Activated CD8-positive, alpha-beta T cell treated with anti-CD3 and anti-CD28 coated beads, Interleukin-2, amount 10 ng/mL, durations not matched to agents 7 days and 5 days (primary cell): Measurements from ENCODE around the gene IL20RA. TPM values are rescaled to one million over a fixed set of nuclear protein-coding genes. Genes with fewer than 3 reads are reported as not detected.

Experiments
- ATAC-seq: fragments of 150-1000 bp; cut with Tn5 transposase; one replicate; pipeline ENCODE4 v1.10.0; 2021; ENCODE audit warnings: moderate library complexity
- CTCF ChIA-PET: fragments of 350-600 bp; sonication (Branson Sonifier 250); formaldehyde crosslinking; loops from one replicate; lab custom pipeline; 2021; ENCODE audit warnings: antibody characterized with exemption; lab: Charles Lee
- POLR2A ChIA-PET: fragments of 350-600 bp; sonication (Branson Sonifier 250); formaldehyde crosslinking; loops from one replicate; lab custom pipeline; 2021; ENCODE audit warnings: antibody characterized with exemption; lab: Charles Lee
- DNase-seq: peaks from one replicate; pipeline ENCODE4 v3.0.0-alpha.2; 2020
- H3K27ac Mint-ChIP-seq: one replicate; pipeline ENCODE4 v1.8.0; 2021; ENCODE audit warnings: mild to moderate bottlenecking, mixed read lengths
- H3K27me3 Mint-ChIP-seq: one replicate; pipeline ENCODE4 v1.8.0; 2021; ENCODE audit warnings: low read depth, mixed read lengths
- H3K36me3 Mint-ChIP-seq: one replicate; pipeline ENCODE4 v1.8.0; 2021; ENCODE audit warnings: low read depth, mixed read lengths
- H3K4me1 Mint-ChIP-seq: one replicate; pipeline ENCODE4 v1.8.0; 2021; ENCODE audit warnings: low read depth, mixed read lengths
- H3K4me3 Mint-ChIP-seq: one replicate; pipeline ENCODE4 v1.8.0; 2021; ENCODE audit warnings: mild to moderate bottlenecking, mixed read lengths
- H3K9me3 Mint-ChIP-seq: one replicate; pipeline ENCODE4 v1.8.0; 2022; ENCODE audit warnings: mixed read lengths; ENCODE audit not compliant: insufficient read depth
- total RNA-seq, 2 experiments: library from RNA; stranded (reverse); gene quantifications; one replicate each; pipeline ENCODE4 v1.2.3, GENCODE V29; 2021

The IL20RA gene
- total RNA-seq, 2 experiments from 2014 or later: not detected

GRCh38 chr6:137000825-137001224 is 43.9 kb downstream of the IL20RA start:
- peaks cover 55% of the 10 kb centered on the region for H3K27me3 Mint-ChIP-seq
- POLR2A ChIA-PET: no interaction called here
- H3K36me3 Mint-ChIP-seq: no peaks in the 10 kb centered on the region
- no peaks in the 10 kb centered on the region for H3K9me3 Mint-ChIP-seq
- CTCF ChIA-PET: no interaction called here
- DNase-seq: no peak
- no peak for ATAC-seq
- H3K4me3 Mint-ChIP-seq: no peak overlapping the region
- no peak overlapping the region for H3K27ac Mint-ChIP-seq
- H3K4me1 Mint-ChIP-seq: no peaks in the 10 kb centered on the region

GRCh38 chr6:136995521-136995920 is 49.2 kb downstream of the IL20RA start:
- Mint-ChIP-seq H3K27ac (no peak overlapping the region), H3K9me3 (no peaks in the 10 kb centered on the region), H3K4me3 (no peak overlapping the region), H3K36me3 (no peaks in the 10 kb centered on the region), H3K27me3 (peaks cover 54% of the 10 kb centered on the region), H3K4me1 (no peaks in the 10 kb centered on the region)
- ATAC-seq (no peak), DNase-seq (no peak)
- CTCF ChIA-PET: no interaction called here
- POLR2A ChIA-PET: no interaction called here

GRCh38 chr6:136994782-136995181 is 50.0 kb downstream of the IL20RA start:
- DNase-seq: no peak
- Mint-ChIP-seq H3K4me3 (no peak overlapping the region), H3K36me3 (no peaks in the 10 kb centered on the region), H3K27me3 (peaks cover 55% of the 10 kb centered on the region), H3K9me3 (no peaks in the 10 kb centered on the region), H3K4me1 (no peaks in the 10 kb centered on the region), H3K27ac (no peak overlapping the region)
- no peak for ATAC-seq
- ChIA-PET CTCF (no interaction called here), POLR2A (no interaction called here)

- no peak for DNase-seq
- Mint-ChIP-seq H3K9me3 (no peaks in the 10 kb centered on the region), H3K27ac (no peak overlapping the region), H3K4me3 (no peak overlapping the region), H3K4me1 (no peaks in the 10 kb centered on the region), H3K27me3 (peaks cover 64% of the 10 kb centered on the region), H3K36me3 (no peaks in the 10 kb centered on the region)
- ATAC-seq: no peak
- ChIA-PET CTCF (no interaction called here), POLR2A (no interaction called here)
These were observed 52.7 kb downstream of the IL20RA start for GRCh38 chr6:136992113-136992512.

- Mint-ChIP-seq H3K4me1 (no peaks in the 10 kb centered on the region), H3K9me3 (no peaks in the 10 kb centered on the region), H3K27me3 (peaks cover 59% of the 10 kb centered on the region), H3K27ac (no peak overlapping the region), H3K36me3 (no peaks in the 10 kb centered on the region), H3K4me3 (no peak overlapping the region)
- DNase-seq (no peak), ATAC-seq (no peak)
- ChIA-PET POLR2A (no interaction called here), CTCF (no interaction called here)
These were observed 53.1 kb downstream of the IL20RA start for GRCh38 chr6:136991646-136992045.

GRCh38 chr6:136990754-136991153 is 54.0 kb downstream of the IL20RA start:
- Mint-ChIP-seq H3K4me1 (no peaks in the 10 kb centered on the region), H3K27ac (no peak overlapping the region), H3K27me3 (peaks cover 59% of the 10 kb centered on the region), H3K9me3 (no peaks in the 10 kb centered on the region), H3K4me3 (no peak overlapping the region), H3K36me3 (no peaks in the 10 kb centered on the region)
- CTCF ChIA-PET: no interaction called here
- ATAC-seq: no peak
- POLR2A ChIA-PET: no interaction called here
- DNase-seq: no peak

- no peak for ATAC-seq
- Mint-ChIP-seq H3K36me3 (no peaks in the 10 kb centered on the region), H3K4me1 (no peaks in the 10 kb centered on the region), H3K9me3 (no peaks in the 10 kb centered on the region), H3K27ac (no peak overlapping the region), H3K4me3 (no peak overlapping the region), H3K27me3 (peaks cover 60% of the 10 kb centered on the region)
- no peak for DNase-seq
- ChIA-PET CTCF (no interaction called here), POLR2A (no interaction called here)
These were observed 54.6 kb downstream of the IL20RA start for GRCh38 chr6:136990242-136990578.

GRCh38 chr6:136989571-136990241 is 55.1 kb downstream of the IL20RA start:
- Mint-ChIP-seq H3K27ac (no peak overlapping the region), H3K36me3 (no peaks in the 10 kb centered on the region), H3K4me3 (no peak overlapping the region), H3K4me1 (no peaks in the 10 kb centered on the region), H3K27me3 (peaks cover 55% of the 10 kb centered on the region), H3K9me3 (no peaks in the 10 kb centered on the region)
- ATAC-seq (no peak), DNase-seq (no peak)
- ChIA-PET POLR2A (no interaction called here), CTCF (no interaction called here)

GRCh38 chr6:136987526-136987925 is 57.2 kb downstream of the IL20RA start:
- Mint-ChIP-seq H3K27ac (no peak overlapping the region), H3K9me3 (no peaks in the 10 kb centered on the region), H3K4me3 (no peak overlapping the region), H3K36me3 (no peaks in the 10 kb centered on the region), H3K4me1 (no peaks in the 10 kb centered on the region), H3K27me3 (peaks cover 59% of the 10 kb centered on the region)
- DNase-seq (no peak), ATAC-seq (no peak)
- POLR2A ChIA-PET: no interaction called here
- CTCF ChIA-PET: no interaction called here

GRCh38 chr6:136985502-136985901 is 59.3 kb downstream of the IL20RA start:
- Mint-ChIP-seq H3K4me3 (no peak overlapping the region), H3K27me3 (peaks cover 51% of the 10 kb centered on the region), H3K36me3 (no peaks in the 10 kb centered on the region), H3K9me3 (no peaks in the 10 kb centered on the region), H3K4me1 (no peaks in the 10 kb centered on the region), H3K27ac (no peak overlapping the region)
- no peak for DNase-seq
- ATAC-seq: no peak
- POLR2A ChIA-PET: no interaction called here
- CTCF ChIA-PET: no interaction called here

- ATAC-seq (no peak), DNase-seq (no peak)
- POLR2A ChIA-PET: no interaction called here
- H3K27me3 Mint-ChIP-seq: peaks cover 48% of the 10 kb centered on the region
- H3K27ac Mint-ChIP-seq: no peak overlapping the region
- H3K9me3 Mint-ChIP-seq: no peaks in the 10 kb centered on the region
- H3K4me1 Mint-ChIP-seq: no peaks in the 10 kb centered on the region
- CTCF ChIA-PET: no interaction called here
- H3K36me3 Mint-ChIP-seq: no peaks in the 10 kb centered on the region
- no peak overlapping the region for H3K4me3 Mint-ChIP-seq
These were observed 60.2 kb downstream of the IL20RA start for GRCh38 chr6:136984578-136984977.

- Mint-ChIP-seq H3K27ac (no peak overlapping the region), H3K9me3 (no peaks in the 10 kb centered on the region)
- no peak for ATAC-seq
These were observed 61.1 kb downstream of the IL20RA start for GRCh38 chr6:136983687-136984086.

GRCh38 chr6:136982928-136983327 is 61.8 kb downstream of the IL20RA start:
- no peak for DNase-seq
- CTCF ChIA-PET: interaction anchor here (0.6 kb wide), 1 partner anchor 652 kb away, joined by 3 read pairs; no protein-coding TSS in a partner anchor
- Mint-ChIP-seq H3K27me3 (peaks cover 38% of the 10 kb centered on the region), H3K4me1 (no peaks in the 10 kb centered on the region), H3K4me3 (no peak overlapping the region), H3K9me3 (no peaks in the 10 kb centered on the region), H3K36me3 (no peaks in the 10 kb centered on the region), H3K27ac (no peak overlapping the region)
- POLR2A ChIA-PET: no interaction called here
- no peak for ATAC-seq

More at GRCh38 chr6:136983687-136984086, 61.1 kb downstream of the IL20RA start:
- DNase-seq: no peak
- ChIA-PET POLR2A (no interaction called here), CTCF (no interaction called here)
- H3K36me3 Mint-ChIP-seq: no peaks in the 10 kb centered on the region
- no peaks in the 10 kb centered on the region for H3K4me1 Mint-ChIP-seq
- H3K4me3 Mint-ChIP-seq: no peak overlapping the region
- peaks cover 45% of the 10 kb centered on the region for H3K27me3 Mint-ChIP-seq
